ENCODE measurements around the gene FHIT. TPM values are rescaled to one million over a fixed set of nuclear protein-coding genes. Genes with fewer than 3 reads are reported as not detected.

Gene FHIT
- total and polyA plus RNA-seq, 2 of the 4 experiments (the other 2 are of a cell fraction): 0.07 TPM; not detected in 1

DNA sequence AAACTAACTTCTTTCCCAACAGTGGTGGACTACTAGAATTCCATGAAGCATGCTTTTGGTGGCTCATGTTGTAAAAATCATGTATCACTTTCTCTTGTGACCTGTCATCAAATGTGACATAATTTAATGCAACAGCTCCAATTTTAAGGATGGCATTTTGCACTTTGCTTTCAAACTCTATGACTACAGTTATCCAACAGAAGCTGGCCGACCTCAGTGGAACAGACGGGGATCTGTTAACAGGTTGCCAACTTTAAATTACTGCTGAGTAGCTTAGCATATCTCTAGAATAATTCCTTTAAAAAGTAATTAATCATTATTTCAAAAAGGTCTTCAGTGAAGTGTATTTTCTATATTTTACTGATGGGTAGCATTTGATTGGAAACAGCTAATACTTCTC lies 907.4 kb downstream of the FHIT start:
- BruUV-seq (replicated peaks): no TSS peak
- H2AK9ac ChIP-seq (replicated peaks; ENCODE audit: low read depth, low read length, poor library complexity): no peak overlapping the region
- no peaks in the 10 kb centered on the region for H3K4me1 ChIP-seq (ENCODE audit: control insufficient read depth, insufficient read depth, low read length)
- H3K4ac ChIP-seq (ENCODE audit: low read depth, low read length): no peak overlapping the region
- in situ Hi-C loops (cut with MboI; ENCODE audit: low sequenced_read_pairs): no loop called here
- H2BK120ac ChIP-seq (ENCODE audit: low read depth, low read length): no peak overlapping the region
- TF ChIP-seq MXI1 (IDR thresholded peaks at IDR 0.05; ENCODE audit: borderline replicate concordance, low read depth, low read length): no peak
- TF ChIP-seq POLR2A (IDR thresholded peaks at IDR 0.05; ENCODE audit: low read depth, low read length): no peak
- TF ChIP-seq, protein P1, sequence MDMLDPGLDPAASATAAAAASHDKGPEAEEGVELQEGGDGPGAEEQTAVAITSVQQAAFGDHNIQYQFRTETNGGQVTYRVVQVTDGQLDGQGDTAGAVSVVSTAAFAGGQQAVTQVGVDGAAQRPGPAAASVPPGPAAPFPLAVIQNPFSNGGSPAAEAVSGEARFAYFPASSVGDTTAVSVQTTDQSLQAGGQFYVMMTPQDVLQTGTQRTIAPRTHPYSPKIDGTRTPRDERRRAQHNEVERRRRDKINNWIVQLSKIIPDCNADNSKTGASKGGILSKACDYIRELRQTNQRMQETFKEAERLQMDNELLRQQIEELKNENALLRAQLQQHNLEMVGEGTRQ (IDR thresholded peaks at IDR 0.05; ENCODE audit: low read depth, low read length): no peak
- TF ChIP-seq, protein P2, sequence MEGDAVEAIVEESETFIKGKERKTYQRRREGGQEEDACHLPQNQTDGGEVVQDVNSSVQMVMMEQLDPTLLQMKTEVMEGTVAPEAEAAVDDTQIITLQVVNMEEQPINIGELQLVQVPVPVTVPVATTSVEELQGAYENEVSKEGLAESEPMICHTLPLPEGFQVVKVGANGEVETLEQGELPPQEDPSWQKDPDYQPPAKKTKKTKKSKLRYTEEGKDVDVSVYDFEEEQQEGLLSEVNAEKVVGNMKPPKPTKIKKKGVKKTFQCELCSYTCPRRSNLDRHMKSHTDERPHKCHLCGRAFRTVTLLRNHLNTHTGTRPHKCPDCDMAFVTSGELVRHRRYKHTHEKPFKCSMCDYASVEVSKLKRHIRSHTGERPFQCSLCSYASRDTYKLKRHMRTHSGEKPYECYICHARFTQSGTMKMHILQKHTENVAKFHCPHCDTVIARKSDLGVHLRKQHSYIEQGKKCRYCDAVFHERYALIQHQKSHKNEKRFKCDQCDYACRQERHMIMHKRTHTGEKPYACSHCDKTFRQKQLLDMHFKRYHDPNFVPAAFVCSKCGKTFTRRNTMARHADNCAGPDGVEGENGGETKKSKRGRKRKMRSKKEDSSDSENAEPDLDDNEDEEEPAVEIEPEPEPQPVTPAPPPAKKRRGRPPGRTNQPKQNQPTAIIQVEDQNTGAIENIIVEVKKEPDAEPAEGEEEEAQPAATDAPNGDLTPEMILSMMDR (conservative IDR thresholded peaks at IDR 0.05; ENCODE audit: low read depth, low read length): no peak
- TF ChIP-seq CEBPB (IDR thresholded peaks at IDR 0.05; ENCODE audit: low read depth, low read length): no peak
- TF ChIP-seq RAD21 (IDR thresholded peaks at IDR 0.05; ENCODE audit: low read length): no peak
- TF ChIP-seq, protein P3, sequence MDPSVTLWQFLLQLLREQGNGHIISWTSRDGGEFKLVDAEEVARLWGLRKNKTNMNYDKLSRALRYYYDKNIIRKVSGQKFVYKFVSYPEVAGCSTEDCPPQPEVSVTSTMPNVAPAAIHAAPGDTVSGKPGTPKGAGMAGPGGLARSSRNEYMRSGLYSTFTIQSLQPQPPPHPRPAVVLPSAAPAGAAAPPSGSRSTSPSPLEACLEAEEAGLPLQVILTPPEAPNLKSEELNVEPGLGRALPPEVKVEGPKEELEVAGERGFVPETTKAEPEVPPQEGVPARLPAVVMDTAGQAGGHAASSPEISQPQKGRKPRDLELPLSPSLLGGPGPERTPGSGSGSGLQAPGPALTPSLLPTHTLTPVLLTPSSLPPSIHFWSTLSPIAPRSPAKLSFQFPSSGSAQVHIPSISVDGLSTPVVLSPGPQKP (IDR thresholded peaks at IDR 0.05; ENCODE audit: borderline replicate concordance, low read depth, low read length): no peak
- no peak for TF ChIP-seq RCOR1 (IDR thresholded peaks at IDR 0.05; ENCODE audit: insufficient replicate concordance, low read length)
- no peak for TF ChIP-seq NFE2L2 (IDR thresholded peaks at IDR 0.05; ENCODE audit: low read depth, low read length)
- no peak overlapping the region for H3K14ac ChIP-seq (replicated peaks; ENCODE audit: low read depth, low read length)
- no peak overlapping the region for H4K91ac ChIP-seq (ENCODE audit: insufficient read depth, low read depth, low read length)
- WGBS, 2 experiments (ENCODE audit: extremely low coverage in 2 of 2, insufficient read length in 1 of 2): no CpG with 5 or more reads among the region's 2 CpGs
- H3K36me3 ChIP-seq (ENCODE audit: control insufficient read depth, insufficient read depth, low read length): no peaks in the 10 kb centered on the region
- intact Hi-C loops (cut with micrococcal nuclease): no loop called here
- no peak overlapping the region for H3K18ac ChIP-seq (ENCODE audit: low read depth, low read length)
- H2AFZ ChIP-seq (replicated peaks; ENCODE audit: low read length, poor library complexity): no peak overlapping the region
- H2BK20ac ChIP-seq (ENCODE audit: low read depth, low read length): no peak overlapping the region
- H3K23ac ChIP-seq (ENCODE audit: low read depth, low read length): no peak overlapping the region
- H3K4me3 ChIP-seq (ENCODE audit: insufficient read depth, low read depth, low read length): no peak overlapping the region
- no peaks in the 10 kb centered on the region for H4K20me1 ChIP-seq (ENCODE audit: insufficient read depth, low read length)
- H3K27ac ChIP-seq (ENCODE audit: insufficient read depth, low read length): no peak overlapping the region
- no peak overlapping the region for H2AK5ac ChIP-seq (ENCODE audit: low read depth, low read length)
- CTCF ChIA-PET: no interaction called here
- H3K79me1 ChIP-seq (ENCODE audit: low read depth in 1 of 2, low read length in 2 of 2): no peaks in the 10 kb centered on the region
- no peak overlapping the region for H4K5ac ChIP-seq (ENCODE audit: low read depth, low read length)
- POLR2A ChIA-PET (ENCODE audit: unreplicated experiment): no interaction called here
- H4K8ac ChIP-seq (ENCODE audit: low read depth in 2 of 2, low read length in 2 of 2): no peak overlapping the region
- ATAC-seq (ENCODE audit: low read depth) (no peak), DNase-seq (no peak)
- no peak overlapping the region for H2BK5ac ChIP-seq (ENCODE audit: low read depth, low read length, poor library complexity, severe bottlenecking)
- H3K4me2 ChIP-seq (ENCODE audit: low read depth, low read length): no peak overlapping the region
- H3K9me3 ChIP-seq (ENCODE audit: control insufficient read depth, insufficient read depth, low read length): no peaks in the 10 kb centered on the region
- dilution Hi-C loops (cut with HindIII; ENCODE audit: low sequenced_read_pairs, unreplicated experiment): no loop called here
- no peaks in the 10 kb centered on the region for H3K9me1 ChIP-seq (ENCODE audit: insufficient read depth, low read length)
- H3K56ac ChIP-seq (ENCODE audit: extremely low read depth, insufficient read depth, low read length): no peak overlapping the region
- no peak overlapping the region for H3K9ac ChIP-seq (ENCODE audit: low read depth, low read length)
- no peaks in the 10 kb centered on the region for H3K27me3 ChIP-seq (ENCODE audit: control insufficient read depth, insufficient read depth, low read length)
- H2BK15ac ChIP-seq (ENCODE audit: low read depth, low read length): no peak overlapping the region
